ENCODE data around the gene STK16. TPM values are rescaled to one million over a fixed set of nuclear protein-coding genes. Genes with fewer than 3 reads are reported as not detected.
"Not testable (repeated sequence)": the region's sequence is repeated elsewhere in the genome, so short reads cannot be mapped to it uniquely, and the experiment has no call there.

The STK16 gene
- total RNA-seq, 1 donor from 2014 or later: 29.8 TPM

DNA sequence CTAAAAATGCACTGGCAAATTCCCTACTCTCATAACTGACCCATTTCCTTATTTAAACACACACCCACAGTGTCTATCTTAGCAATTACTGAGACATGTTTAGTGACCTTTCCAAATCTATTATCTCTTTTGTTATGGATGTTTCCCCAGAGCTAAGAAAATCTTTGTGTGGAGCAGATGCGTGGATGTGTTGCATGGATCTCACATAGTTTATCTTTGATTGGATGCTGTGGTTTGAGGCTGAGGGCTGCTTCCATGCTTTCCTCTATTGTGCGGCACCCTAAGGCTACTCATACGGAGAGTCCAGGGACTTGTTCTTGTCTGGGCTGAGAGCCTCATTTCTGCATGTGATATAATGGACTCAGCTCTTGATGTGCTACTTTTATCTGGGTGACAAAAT lies 10.9 kb upstream of the STK16 start:
- intact Hi-C loops (cut with micrococcal nuclease): no loop called here

DNA sequence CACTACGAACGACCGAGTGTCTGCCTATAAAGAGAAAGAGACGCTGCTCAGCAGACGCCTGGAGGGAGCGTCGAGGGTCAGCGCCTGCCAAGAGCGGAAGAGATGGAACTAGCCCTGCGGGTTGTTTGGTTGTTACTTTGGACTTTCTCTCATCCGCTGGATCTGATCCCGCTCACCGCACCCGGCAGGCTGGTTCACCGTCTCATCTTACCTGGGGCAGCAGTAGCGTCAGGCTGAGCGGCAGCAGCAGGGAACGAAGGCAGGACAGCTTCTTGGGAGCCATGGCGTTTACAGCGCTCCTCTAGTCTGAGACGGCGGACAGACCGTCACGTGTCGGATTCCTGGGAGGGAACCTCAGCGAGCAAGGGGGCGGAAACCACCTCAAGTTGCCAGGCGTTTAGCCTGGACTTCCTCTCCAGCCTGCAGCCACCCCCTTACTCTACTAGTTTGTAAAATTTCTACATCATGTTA lies 2.0 kb upstream of the STK16 start:
- intact Hi-C loops (cut with micrococcal nuclease): no loop called here

DNA sequence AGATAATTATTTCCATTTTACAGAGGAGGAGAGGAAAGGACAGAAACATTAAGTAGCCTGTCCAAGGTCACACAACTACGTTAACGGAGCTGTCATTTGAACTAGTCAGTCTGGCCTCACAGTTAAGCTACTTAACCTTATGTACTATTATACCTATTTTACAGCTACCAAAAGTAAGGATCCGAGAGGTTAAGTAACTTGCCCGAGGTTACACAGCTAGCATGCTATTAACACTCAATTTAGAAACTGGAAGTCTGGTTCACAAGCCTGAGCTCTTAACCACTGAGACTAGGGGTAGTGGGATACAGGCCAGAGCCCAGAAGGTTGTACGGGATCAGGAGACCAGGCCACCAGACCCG lies 511 bp upstream of the STK16 start:
- intact Hi-C loops (cut with micrococcal nuclease): loop anchor here (1.0 to 5.0 kb wide), 8 partner anchors 9 to 353 kb away; partner anchors contain the start of genes ABCB6, ANKZF1, ATG9A and STK11IP

DNA sequence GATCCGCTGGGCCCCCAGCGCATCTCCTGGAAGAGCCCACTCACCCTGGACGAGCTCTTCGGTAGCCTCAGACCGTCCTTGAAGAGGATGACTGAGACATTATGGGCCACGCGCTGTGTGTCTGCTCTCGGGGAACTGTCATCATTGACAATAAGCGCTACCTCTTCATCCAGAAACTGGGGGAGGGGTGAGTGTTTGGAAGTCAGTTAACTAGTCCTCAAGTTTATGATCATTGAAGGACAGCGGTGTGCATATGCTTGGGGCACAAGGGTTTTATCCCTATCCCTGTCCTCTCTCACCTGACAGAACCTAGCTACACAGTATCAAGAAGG lies 586 bp downstream of the STK16 start:
- intact Hi-C loops (cut with micrococcal nuclease): loop anchor here (1.0 to 5.0 kb wide), 8 partner anchors 7 to 351 kb away; partner anchors contain the start of genes ABCB6, ANKZF1, ATG9A and STK11IP

DNA sequence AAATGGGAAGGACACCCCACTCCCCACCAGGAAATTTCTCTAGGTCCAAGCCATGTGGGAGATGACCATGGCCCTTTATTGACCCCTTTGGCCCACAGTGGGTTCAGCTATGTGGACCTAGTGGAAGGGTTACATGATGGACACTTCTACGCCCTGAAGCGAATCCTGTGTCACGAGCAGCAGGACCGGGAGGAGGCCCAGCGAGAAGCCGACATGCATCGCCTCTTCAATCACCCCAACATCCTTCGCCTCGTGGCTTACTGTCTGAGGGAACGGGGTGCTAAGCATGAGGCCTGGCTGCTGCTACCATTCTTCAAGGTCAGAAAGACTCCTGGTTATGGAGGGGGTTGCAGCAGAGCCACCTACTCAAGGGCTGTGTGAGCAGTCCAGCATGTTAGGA lies 1.3 kb downstream of the STK16 start:
- intact Hi-C loops (cut with micrococcal nuclease): loop anchor here (5.0 kb wide), 1 partner anchor 349 kb away; no protein-coding TSS in a partner anchor

DNA sequence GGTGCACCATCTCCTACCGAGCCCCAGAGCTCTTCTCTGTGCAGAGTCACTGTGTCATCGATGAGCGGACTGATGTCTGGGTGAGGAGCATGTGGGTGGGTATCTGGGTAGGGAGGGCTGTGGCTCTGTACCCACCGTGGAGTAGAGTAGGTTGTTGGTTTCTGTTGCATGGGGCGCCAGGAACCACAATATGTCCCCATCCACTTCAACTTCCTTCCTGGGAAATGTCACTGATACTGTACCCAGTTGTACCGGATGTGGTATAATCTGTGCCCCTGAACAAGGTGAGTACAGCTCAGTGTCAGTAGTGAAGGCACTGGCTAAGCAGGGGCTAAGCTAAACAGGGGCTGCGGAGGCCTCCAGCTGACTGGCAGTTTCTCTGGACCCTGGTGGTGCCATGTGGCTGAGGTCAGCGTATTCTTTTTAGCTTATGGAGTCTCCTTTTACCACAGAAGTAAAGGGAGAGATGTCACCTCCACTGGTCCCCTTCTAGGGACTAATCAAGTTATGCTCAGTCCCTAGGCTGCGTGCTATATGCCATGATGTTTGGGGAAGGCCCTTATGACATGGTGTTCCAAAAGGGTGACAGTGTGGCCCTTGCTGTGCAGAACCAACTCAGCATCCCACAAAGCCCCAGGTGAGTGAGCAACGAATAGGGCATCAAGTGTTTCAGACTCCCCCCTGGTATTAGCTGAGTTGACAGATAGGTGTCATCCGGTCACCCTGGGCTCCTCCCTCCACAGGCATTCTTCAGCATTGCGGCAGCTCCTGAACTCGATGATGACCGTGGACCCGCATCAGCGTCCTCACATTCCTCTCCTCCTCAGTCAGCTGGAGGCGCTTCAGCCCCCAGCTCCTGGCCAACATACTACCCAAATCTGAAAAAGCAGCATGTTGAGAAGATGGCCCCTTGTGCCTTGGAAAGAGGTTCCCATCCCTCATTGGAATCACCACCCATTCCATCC lies 2.7 kb downstream of the STK16 start:
- intact Hi-C loops (cut with micrococcal nuclease): loop anchor here (5.0 kb wide), 1 partner anchor 351 kb away; no protein-coding TSS in a partner anchor

DNA sequence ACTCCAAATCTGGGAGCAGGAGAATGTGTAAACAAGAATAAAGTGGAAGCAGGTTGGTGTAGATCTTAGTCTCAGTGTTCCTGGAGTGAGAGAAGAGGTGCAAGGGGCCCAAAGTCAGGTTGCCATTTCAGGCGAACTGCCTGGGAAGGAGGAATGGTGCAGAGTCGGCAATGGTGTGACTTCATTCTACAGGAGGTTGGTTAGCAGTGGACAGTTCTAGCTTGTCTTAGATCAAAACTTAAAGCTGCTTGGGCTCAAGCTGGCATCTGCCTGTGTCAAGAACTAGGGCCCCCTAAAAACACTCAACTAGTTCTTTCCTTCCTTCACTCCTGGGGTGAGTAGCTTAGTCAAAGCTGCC lies 3.5 kb downstream of the STK16 start:
- intact Hi-C loops (cut with micrococcal nuclease): loop anchor here (5.0 kb wide), 1 partner anchor 352 kb away; no protein-coding TSS in a partner anchor

DNA sequence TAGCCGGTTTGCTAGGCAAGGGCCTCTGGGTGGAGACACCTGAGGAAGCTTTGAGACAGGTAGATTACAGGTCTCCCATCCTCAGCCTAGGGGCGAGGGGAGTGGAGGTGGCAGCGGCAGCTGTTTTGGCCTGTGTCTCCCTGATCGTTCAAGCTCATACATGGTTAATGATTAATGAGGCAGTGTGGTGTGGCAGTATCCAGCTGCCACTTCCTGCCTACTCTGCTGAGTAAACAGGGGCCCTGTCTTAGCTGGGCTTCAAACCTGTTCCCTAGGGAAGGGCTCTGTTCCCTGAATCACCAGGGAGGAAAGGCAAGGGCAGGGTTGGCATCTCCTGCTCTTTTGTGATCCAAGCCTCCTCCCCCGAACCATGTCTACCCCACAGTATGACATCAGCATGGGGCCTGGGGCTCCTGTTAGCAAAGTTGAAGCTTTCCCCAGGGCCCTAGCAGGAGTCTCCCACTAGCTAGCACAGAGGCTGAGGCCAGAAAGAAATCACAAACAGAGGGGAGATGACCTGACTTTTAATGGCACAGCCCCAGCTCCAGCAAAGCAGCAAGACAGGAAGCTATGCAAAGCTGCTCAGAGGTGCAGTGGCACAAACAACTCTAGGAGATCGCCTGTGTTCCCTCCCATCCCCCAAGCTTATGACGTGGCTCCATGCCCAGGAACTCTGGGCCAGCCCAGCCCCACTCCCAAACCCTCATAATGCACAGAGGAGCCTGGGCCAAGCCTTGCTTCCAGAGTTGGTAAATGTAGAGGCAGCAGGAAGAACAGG lies 4.1 kb downstream of the STK16 start:
- intact Hi-C loops (cut with micrococcal nuclease): loop anchor here (5.0 kb wide), 1 partner anchor 352 kb away; no protein-coding TSS in a partner anchor

DNA sequence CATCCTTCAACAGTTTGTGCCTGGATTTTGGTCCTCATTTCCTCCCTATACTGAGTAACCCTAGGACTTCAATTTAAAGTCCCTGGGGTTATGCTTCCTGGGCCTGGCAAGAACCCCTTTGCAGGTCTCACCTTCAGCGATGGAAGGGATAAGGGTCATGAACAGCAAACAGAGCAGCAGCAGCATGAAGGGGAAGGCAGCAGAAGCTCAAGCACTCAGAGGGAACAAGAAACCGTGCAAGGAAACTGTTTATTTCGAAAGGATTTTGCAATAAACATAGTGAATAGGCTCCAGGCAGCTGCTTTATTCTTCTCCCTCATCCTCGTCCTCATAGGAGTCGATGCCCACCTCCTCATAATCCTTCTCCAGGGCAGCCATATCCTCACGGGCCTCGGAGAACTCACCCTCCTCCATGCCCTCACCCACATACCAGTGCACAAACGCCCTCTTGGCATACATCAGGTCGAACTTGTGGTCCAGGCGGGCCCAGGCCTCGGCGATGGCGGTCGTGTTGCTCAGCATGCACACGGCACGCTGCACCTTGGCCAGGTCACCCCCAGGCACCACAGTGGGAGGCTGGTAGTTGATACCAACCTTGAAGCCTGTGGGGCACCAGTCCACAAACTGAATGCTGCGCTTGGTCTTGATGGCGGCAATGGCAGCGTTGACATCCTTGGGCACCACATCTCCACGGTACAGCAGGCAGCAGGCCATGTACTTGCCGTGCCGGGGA lies 4.9 kb downstream of the STK16 start:
- intact Hi-C loops (cut with micrococcal nuclease): no loop called here

DNA sequence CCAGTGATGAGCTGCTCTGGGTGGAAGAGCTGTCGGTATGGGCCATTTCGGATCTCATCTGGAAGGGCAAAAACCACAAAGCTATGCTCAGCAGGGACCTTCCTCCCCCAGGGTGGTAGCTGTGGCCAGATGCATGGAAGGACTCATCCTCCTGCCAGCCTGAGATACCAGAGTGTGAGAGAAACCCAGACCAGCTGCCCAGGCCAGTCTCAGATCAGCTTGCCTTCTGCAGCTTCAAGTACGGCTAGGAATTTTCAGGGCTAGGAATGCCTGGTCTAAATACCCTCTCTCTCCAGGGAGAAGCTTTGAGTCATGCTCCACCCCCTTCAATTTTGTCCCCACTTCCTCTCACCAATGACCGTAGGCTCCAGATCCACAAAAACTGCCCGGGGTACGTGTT lies 6.4 kb downstream of the STK16 start:
- intact Hi-C loops (cut with micrococcal nuclease): no loop called here

DNA sequence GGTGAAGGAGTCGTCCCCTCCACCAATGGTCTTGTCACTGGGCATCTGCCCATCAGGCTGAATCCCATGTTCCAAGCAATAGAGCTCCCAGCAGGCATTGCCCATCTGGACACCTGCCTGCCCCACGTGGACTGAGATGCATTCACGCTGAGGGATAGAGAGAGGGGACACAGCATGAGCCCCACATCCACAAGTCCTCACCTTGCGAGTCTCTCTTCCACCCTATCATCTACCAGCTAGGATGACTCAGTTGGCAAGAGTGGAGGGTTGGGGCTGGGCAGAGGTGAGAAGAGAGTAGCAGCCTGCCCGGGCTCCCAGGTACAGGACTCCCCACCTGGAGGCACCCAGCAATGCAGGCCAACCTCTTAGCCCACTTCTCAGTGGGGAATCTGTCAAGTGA lies 6.8 kb downstream of the STK16 start:
- intact Hi-C loops (cut with micrococcal nuclease): no loop called here

DNA sequence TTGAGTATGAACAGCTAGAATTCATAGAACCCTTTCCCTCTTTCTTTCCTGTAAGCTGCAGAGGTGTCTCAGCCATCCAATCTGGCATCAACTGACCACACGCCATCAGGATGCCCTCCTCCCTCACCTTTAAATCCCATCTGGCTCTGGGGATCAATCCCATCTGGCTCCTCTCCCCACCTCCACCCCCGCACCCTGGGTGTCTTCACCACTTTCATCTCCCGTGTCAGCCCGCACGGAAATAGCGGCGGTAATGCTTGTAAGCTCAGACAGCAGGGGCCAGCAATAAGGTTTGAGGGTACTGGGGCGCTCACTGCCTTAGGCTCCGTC lies 7.3 kb downstream of the STK16 start:
- intact Hi-C loops (cut with micrococcal nuclease): no loop called here

DNA sequence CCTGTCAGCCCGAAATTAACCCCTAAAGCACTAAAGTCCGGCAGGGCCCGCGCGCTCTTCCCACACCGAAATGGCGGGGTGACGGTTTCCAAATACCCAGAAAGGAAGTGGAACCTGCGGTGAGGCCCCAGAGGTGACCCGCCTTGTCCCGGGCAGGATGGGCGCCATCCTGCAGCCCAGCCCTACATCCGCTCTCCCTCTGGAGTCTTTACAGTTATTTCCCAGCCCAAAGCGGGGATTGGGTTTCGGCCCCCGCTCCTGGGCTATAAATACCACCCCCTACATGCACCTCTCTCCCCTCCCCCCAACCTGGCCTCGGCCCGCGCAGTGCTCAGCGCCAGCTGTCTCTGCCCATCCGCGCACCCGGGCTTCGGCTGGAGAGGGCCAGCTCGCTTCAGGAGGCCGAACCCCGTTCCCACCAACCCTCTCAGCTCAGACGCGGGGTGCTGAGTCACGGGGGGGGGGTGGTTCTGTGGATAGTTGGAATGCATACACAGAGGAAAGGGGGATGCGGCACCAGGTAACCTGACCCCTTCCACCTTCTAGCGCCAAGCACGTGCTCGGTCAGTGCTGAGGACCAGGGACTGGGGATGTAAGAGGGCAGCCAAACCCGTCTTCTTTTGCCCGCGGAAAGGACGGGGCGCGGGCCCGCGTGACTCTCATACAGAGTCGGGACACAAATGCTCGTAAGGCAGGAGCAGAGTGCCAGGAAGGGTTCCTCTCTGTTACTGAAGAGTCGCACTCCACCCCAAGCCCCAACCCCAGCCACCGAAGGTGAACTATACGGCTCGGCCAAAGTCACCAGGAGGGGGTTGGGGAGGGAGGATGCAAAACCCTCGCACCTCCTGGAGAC lies 7.8 kb downstream of the STK16 start, which contains the start of gene TUBA4B:
TUBA4B (plus strand) TSS at position 344 of the 853 bp plus-strand sequence; CDS start at position 509, 165 bp downstream.
- intact Hi-C loops (cut with micrococcal nuclease): loop anchor here (1.0 kb wide), 9 partner anchors 8 to 685 kb away; partner anchors contain the start of genes ANKZF1, ATG9A, CNOT9 and DNAJB2

DNA sequence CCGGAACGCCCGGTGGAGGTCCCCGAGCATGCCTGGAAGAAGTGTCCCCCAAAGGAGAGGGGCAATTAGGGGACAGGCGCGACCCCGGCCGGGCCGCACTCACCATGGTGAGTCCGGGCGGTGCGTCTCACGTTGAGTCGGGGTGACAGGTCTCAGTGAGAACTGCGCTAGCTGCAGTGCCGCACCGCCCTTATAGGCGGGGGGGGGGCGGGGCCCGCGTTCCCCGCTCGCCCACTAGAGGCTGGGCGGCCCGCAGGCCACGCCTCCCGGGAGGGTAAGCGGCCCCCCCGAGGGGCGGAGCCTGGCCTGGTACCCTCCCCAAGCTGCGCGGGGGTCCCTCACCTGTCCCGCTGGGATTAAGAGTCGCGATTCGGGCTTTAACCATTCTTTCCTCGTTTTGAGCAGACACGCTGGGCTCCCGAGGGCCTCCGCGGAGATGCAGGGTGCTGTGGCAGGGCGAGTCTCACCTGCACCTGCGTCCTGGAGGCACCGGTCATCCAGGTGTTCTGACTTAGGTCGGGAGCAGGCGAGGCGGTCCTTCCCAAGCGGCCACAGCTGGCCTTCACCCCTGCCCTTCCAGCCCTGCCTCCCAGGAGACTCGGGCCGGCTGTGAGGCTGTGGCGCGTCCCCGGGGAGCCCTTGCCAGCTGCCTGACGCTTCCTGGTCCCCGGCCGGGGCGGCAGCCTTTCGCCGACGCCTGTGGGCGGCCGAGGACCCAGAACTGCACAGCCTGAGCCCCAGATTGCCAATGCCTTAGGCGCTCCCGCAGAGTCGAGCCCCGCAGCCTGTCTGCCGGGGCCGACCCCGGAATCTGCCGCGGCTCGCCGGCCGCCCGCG lies 8.7 kb downstream of the STK16 start, which contains the start of gene TUBA4A:
TUBA4A (minus strand) TSS at position 166 of the 837 bp plus-strand sequence; CDS start at position 106, 60 bp downstream.
- intact Hi-C loops (cut with micrococcal nuclease): loop anchor here (1.0 kb wide), 9 partner anchors 9 to 686 kb away; partner anchors contain the start of genes ANKZF1, ATG9A, CNOT9 and DNAJB2

DNA sequence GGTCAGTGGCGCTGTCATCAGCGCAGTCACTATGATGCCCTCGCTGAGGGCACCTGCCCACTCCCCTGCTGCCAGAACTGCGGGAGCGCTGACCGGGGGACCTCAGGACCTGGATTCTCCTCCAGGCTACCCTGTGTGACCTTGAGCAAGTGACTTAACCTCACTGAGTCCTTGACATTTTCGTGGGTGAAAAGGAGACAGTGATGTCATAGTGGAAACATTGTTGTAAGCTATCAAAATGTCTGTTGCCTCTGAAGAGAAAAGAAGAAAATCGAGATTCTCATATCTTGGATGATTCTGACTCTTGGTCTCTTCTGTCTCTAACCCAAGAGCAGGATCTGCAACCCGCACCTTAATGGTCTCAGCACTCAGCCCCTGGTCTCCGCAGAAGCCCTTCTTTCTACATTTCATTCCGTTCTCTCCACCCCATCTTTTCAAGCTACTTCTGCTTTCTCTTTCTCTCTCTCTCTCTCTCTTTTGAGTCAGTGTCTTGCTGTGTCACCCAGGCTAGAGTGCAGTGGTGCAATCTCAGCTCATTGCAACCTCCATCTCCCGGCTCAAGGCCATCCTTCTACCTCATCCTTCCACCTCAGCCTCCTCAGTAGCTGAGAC lies 9.4 kb downstream of the STK16 start:
- intact Hi-C loops (cut with micrococcal nuclease): no loop called here

DNA sequence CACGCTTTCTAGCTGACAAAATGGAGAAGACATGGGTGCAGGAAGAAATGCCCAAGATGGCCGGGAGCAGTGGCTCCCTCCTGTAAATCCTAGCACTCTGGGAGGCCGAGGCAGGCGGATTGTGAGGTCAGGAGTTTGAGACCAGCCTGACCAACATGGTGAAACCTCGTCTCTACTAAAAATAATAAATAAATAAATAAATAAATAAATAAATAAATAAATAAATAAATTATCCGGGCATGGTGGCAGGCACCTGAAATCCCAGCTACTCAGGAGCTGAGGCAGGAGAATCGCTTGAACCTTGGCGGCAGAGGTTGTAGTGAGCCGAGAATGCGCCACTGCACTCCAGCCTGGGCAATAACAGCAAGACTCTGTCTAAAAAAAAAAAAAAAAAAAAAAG lies 13.7 kb downstream of the STK16 start:
- intact Hi-C loops (cut with micrococcal nuclease): not testable (repeated sequence)

DNA sequence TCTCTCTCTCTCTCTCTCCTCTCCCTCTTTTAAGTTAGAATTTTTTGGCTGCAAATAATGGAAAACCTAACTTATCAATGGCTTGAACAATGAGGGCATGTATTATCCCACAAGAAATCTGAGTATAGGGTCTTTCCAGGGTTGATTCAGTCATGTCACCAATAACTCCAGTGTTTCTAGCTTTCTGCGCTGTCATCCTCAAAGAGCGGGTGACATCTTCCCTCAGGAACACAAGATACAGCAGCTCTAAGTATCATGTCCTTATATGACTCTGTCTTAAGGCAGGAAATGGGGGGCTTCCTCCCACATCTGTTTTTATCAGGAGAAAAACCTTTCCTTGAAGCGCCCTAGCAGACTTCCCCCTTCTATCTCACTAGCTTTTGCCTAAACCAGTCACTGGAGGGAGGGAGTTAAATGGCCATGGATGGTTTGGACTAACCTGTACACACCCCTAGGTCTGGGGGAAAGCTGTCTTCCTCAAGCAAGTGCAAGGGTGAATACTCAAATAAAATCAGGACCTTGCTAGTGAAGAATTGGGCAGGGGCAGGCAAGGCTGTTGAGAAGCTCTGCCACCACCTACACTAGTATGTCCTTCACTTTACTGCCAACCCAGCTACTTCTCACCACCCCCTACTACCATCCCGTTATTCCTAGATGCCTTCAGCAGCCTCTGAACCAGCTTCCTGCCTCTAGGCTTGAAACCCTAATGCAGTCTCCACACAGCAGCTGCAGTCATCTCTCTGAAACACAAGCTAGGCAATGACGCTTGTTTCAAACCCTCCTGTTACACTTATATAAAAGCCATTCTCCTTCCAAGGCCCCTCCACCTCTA lies 16.0 kb downstream of the STK16 start:
- intact Hi-C loops (cut with micrococcal nuclease): no loop called here

DNA sequence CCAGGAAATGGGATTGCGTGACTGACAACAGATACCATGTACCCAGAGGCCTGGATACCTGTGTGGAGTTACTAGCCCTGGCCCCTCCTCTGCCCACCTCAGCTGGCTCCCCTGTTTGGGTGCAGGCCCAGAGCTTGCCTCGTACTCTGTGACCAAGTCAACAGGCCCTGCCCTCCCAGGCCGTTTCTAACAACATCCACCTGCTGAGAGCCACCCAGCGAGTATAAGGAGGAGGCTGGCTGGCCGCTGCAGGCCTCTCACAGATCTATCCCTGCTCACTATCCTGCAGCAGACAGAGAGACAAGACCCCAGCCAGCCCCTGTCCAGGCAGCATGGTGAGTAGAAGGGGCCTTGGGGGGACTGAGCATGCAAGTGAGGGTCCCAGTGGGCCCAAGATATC lies 21.0 kb downstream of the STK16 start:
- intact Hi-C loops (cut with micrococcal nuclease): no loop called here

Data from T-helper 2 cell treated with Interferon-gamma antibody and Interleukin-4, amounts not matched to agents 100 ng/mL and 5 ng/mL, for 36 hours (primary cell).